Stimulated activated CD4-positive, alpha-beta T cell treated with anti-CD3 and anti-CD28 coated beads, Interleukin-4, amount 100 ng/mL, for 4 hours (primary cell): ENCODE measurements around the gene HHAT.
"Not testable (repeated sequence)": the region's sequence is repeated elsewhere in the genome, so short reads cannot be mapped to it uniquely, and the experiment has no call there.

ENCODE experiments used
- DNase-seq, 2 experiments: peaks; one replicate each; pipeline ENCODE4 v3.0.0-alpha.2; 2020

Gene HHAT

DNA sequence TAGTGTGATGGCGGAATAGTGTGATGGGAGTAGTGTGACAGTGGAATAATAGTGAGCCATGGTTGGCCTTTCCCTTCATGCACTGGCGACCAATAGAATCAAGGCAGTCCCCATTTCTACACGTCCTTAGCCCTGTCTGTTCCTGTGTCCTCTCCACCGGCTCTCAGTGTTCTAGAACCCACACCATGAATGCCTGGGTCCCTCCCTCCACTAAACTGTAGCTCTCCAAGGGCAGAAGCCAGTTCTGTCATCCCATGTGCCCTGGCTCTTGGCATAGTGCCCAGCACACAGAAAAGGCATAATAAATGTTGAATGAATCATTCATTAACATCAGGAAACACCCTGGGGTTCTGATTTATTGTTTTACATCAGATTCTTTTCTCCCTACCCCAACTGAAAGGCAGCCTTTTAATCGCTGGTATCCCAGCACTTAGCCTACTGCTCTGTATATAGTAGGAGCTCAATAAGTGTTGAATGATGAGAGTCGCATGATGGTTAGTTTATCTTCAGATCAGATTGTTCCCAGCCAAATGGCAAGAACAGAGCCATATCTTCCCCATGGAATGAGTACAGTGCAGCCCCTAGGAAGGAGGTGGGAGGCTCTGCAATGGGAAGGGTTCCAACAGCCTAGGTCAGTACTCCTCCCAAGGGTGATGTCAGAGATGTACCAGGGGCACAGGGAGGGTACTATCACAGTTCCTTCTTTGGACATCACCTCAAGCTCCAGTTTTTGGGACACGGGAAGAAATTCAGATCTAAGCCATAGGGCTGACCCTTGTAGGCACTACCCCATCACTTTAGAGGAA is 325.7 kb downstream of the HHAT start:
- DNase-seq = no peak

DNA sequence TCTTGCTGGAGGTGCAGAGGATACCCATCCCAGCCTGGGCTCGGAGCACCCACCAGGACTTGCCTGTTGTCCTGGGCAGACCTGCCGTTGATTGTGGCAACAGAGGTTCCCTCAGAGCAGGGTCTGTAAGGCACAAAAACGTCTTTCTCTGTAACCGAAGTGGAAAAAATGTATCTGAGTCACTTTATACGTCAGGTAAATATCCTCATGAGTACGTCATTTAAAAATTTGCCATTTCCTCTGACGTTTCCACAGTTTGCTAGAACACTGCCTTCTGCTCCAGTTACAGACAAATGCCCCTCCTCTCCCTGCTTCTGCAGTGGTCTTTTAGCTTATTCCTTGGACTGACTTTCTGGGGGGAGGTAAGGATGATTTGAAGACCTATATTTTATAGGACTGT is 326.8 kb downstream of the HHAT start:
- DNase-seq = no peak

DNA sequence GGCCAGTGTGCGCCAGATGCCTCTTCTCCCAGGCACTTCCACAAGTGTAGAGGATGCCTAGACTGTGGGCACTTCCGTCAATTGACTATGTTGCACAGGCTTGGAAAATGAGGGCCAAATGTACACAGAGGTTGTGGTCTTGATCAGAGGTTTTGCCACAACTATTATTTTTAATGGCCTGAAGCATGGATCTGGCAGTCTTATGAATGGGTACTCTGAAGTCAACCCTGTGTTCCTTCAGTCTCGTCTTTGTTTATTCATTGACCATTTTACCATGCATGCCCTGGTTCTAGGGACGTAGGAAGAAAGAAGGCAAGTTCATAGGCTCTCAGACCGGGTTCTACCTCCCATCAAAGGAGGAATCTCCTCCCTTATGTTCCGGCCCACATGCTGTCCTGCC is 329.1 kb downstream of the HHAT start:
- DNase-seq = no peak

DNA sequence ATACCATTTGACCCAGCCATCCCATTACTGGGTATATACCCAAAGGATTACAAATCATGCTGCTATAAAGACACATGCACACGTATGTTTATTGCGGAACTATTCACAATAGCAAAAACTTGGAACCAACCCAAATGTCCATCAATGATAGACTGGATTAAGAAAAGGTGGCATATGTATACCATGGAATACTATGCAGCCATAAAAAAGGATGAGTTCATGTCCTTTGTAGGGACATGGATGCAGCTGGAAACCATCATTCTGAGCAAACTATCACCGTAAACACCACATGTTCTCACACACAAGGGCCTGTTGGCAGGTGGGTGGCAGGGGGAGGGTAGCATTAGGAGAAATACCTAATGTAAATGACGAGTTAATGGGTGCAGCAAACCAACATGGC is 332.8 kb downstream of the HHAT start:
- DNase-seq = not testable (repeated sequence)

DNA sequence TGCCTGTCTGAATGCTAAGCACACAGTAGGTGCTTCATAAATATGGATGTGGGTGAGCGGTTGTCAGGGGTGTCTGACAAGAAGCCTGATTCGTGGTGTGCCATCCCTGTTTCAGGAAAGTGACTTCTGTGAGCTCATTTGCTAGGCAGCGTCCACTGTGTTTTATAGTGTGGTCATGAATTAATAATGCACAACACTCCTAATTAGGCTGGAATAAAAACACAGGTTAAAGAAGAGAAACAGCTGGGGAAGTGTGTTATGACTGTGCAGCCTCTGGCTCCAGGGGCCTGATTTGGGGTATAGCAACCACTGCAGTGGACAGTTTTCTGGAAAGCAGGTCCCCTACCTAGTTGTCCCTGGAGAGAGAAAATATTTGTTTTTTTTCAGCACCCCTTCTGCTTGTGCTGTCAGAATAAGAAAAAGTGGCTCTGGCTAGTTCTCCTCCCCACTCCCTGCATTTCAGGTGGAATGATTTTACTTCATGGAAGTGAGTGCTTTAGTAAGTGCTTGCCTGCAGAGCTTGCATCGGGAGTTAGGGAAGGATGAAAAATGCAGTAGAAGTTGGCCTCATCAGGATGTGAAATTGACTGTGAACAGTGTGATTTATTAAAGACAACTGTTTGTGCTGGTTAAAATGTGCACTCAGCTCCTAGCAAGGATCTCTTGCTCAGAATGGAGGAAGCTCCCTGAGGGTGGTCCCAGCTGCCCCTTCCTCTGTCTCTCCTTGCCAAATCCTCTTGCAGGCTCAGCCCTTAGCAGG is 333.8 kb downstream of the HHAT start:
- no peak for DNase-seq

DNA sequence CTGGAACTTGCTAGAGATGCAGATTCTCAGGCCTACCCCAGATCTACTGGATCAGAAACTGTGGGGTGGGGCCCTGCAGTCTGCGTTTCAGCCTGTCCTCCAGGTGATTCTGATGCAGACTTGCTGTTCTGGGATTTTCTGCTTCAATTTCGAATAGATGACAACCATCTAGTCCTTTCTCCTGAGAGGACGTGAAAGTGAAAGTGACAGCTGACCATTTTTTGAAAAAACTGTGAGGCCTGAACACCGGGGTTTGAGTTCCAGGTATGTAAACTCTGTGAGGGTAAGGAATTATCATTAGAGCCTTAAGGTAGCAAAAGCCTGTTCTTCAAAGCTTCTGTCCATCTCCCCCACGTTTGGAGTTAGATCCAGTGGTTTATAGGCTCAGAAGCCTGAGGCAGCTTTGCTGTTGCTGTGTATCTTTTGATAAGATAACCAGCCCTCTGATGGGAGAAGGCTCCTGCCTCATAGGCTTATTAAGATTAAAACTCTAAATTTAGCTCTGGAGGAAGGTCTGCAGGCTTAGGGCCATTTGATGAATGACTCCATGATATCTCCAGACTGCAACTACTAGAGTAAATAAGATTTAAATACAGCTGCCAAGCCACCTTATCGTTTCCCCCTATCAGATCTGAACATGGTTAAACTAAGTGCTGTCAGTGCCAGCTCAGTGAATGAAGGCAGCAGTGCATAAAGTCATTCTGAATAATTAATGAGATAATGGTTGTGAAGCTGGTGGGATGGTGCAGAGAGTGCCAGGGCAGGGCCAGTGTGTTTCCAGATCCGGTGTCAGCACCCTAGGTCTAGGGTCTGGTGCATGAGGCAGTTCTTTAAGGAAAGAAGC is 335.2 kb downstream of the HHAT start:
- no peak for DNase-seq

DNA sequence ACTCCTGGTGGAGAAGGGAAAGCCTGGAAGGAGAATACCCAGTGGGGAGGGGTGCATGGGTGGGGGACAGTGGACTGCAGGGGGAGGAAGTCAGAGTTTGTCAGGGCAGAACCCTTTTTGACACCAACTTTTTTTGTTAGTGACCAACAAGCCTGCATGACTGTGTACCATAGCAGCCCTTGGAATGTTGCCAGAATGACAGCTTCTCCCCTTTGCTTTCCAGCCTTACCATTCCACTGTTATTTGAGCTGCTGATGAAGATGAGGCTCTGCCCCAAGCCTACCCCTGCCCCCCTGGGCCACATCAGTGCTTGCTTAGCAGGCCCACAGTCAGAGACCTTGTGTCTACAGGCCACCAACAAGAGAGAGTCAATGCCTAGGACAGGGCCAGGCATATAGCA is 341.2 kb downstream of the HHAT start:
- DNase-seq = no peak

DNA sequence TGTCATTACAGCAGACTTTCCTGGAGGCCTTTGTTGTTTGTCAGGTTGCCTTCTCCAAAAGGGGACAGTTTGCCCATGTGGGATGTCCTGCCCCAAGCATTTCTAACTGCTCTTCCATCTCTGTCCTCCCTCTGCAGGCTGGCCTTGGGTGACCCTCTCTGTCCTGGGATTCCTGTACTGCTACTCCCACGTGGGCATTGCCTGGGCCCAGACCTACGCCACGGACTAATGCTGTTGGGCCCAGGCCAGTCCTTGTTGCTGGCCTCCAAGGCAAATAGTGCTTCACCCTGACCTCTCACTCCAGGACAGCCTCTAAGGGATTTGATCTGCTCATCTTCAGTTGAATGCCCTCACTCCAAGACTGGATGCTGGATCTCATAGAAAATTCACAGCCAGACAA is 345.4 kb downstream of the HHAT start:
- DNase-seq = no peak

DNA sequence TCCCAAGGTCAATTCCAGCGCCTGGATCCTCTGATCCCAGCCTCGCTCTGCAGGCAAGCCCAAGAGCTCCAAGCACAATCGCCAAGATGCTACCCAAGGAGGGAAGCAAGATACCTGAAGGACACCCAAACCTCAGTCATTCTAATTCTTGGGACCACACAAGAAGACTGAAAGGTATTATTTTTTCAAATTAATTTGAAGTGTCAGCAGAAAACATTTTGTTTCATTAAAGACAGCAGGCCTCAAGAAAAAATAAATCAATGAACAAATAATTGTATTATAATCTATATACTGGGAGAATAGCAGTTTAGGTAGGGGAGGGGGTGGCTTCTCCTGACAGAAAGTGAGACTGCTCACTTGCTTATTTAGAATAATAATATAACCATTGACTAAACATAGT is 347.8 kb downstream of the HHAT start:
- DNase-seq = no peak

DNA sequence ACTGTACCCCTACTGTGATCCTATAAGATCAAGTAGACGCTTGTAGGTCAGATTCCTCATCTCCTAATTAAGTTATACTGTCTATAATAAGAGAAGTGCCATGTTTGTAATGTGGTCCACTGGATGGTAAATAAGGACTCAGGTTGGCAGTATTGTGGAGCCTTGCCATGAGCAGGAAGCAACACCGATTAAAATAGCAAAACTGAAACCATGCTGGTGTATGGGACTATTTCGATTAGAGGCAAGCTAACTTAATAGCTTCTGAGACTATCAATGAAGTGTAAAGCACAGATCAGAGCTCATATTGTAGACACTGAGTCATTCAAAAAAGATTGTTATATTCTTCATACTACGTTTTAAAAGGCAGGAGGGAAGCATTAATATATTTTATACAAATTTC is 348.8 kb downstream of the HHAT start:
- DNase-seq = no peak

DNA sequence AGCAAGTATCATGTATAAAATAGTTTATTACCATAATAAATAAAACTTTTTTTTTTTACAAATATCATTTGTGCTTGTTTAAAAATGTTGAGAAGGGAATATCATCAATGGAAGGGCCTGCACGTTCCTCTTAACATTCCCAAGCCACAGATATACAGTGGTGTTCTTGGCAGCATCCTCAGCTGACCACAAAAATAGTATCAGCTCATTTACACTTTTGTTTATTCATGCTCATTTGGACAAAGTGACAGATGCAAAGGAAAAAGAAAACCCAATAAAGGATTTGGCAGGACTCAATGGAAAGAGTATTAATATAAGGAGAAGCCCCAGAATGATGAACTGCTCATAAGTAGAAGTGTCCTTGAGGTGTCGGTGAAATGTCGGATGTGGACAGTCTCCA is 349.6 kb downstream of the HHAT start:
- no peak for DNase-seq

DNA sequence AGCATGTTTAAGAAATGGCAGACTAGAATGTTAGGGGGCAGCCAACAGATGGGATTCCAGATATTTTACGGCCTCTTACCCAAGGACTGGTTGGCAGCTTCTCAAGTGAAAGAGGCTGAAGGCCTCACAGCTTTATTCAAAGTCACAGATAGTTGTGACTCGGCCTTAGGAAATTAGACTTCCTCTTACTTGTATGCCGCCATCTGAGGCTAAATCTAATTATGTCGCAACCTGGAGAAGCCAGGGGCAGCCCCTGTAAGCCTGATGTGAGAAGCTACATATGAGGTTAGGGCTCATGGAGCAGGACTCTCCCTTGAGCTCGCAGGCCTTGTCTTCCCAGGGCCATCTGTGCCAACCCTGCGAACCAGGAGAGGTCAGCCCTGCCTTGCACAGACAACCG is 352.5 kb downstream of the HHAT start:
- DNase-seq = no peak

DNA sequence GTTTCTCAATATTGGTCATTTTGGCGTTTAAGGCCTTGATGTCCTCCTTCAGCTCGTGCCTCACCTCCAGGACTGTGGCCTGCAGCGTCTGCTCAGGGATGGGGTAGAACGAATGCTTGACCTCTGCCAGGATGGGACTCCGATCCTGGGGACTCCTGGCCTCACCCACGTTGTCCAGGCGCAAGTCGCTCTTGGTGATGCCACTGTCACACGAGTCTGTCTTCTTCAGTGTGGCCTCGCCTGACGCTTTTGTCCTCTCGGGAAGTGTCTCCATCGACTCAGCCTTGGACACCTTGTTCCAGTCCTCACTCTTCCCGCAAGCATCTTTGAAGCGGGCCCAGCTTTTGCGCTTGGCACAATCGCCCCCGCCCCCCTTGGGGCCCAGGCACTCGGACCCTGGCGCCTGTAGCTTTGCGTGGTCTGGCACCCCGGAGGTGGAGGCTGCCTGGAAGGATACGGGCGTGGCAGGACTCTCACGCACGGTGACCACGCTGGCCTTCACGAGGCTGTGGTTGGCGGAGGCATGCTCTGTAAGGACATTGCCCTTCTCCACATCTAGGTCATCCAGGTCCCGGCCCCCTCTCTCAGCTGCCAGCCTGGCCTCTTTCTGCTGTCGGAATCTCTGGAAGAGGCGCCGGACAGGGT is 354.8 kb downstream of the HHAT start:
- no peak for DNase-seq

DNA sequence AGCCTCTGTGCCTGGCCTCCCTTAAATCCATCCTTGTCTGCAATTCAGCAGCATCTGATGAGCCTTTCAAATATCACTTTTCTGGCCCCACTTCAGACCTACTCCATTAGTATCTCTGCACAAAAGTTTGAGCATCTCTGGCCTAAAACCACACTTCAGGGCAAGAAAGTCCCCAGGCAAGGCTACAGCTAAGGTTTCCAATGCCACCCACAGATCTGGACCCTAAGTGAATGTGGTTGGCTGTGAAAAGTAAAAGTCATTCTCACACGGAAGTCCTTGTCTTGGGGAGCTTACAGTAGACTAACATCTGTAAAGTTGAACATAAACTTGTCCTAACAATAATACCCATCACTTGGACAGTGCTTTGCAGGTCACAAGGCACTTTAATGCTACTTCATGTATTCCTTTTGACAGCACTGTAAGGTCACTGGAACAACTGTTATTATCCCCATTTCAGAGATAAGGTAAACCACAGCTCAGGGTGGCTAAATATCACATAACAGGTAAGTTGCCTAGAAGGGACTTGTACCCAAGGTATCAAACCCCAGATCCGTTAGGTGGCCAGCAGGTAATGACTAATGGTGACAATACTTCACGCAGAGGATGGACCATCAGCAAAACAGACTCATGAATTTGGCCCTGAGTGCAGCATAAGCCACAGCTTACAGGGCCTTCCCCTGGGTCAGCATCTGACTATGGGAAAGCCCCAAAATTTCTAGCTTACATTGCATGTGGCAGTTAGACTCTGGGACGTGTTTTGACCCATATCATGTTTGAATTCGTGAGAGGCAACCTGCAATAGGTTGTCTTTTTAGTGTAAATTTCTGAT is 356.0 kb downstream of the HHAT start:
- DNase-seq = no peak

DNA sequence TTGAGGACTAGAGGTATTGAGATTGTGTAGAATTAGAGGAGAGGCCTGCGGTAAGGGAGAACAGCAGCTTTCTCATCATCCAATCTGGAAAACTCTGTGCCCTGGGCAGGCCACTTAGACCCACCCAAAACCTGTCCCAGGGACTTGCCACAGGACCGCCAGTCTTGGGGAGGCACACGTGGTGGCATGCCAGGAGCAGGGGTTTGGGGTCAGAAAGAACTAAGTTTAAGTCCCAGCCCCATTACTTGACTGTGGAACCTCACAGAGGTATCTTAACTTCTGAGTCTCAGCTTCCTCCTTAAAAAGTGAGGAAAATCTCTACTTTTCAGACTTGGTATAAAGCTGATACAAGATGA is 356.6 kb downstream of the HHAT start:
- DNase-seq = no peak

DNA sequence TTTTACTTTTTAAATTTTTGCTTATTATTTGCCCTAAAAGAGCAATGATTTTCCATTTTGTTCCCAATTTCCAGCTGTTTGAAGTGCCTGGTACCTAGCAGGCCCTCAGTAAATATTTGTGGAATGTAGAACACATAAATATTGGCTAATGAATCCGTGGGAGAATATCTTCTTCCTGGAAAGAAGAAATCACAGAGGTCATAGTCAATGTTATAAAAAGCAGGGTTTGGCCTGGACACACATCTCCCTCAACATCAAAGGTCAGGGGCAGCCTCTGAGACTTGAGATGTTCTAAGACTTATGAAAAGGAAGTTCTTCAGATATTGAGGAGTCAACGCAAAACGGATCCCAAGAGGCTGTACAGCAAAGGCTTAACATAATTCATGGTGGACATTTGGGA is 358.1 kb downstream of the HHAT start:
- no peak for DNase-seq

DNA sequence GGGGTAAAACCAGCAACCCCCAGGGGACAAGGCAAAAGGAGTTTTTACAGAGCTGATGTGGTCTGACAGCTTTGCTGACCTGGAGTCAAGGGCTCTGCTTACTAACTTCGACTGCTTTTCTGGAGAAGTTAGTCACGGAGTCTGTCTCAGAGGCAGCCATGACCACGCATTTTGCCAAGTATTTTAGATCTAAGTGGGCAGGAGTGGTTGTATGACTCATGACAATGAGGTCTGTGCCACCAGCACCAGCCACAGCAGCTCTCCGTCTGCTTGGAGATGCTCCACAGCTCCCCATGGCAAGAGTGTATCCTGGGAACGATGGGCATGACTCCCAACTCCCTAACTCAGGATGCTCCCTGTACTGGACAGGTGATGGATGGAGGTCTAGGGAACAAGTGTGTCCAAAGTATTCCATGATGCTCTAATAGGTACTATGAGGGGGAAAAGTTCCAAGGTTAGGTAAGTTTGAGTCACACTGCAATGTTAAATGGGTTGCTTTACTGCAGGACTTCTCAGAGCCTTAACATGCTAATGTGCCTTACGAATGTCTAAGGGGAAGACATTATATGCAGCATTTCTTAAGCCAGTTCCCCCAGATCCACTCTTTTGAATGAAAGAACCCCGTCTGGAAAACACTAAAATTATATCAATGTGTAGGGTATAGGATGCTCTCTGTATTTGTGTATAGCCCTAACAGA is 359.0 kb downstream of the HHAT start:
- no peak for DNase-seq

DNA sequence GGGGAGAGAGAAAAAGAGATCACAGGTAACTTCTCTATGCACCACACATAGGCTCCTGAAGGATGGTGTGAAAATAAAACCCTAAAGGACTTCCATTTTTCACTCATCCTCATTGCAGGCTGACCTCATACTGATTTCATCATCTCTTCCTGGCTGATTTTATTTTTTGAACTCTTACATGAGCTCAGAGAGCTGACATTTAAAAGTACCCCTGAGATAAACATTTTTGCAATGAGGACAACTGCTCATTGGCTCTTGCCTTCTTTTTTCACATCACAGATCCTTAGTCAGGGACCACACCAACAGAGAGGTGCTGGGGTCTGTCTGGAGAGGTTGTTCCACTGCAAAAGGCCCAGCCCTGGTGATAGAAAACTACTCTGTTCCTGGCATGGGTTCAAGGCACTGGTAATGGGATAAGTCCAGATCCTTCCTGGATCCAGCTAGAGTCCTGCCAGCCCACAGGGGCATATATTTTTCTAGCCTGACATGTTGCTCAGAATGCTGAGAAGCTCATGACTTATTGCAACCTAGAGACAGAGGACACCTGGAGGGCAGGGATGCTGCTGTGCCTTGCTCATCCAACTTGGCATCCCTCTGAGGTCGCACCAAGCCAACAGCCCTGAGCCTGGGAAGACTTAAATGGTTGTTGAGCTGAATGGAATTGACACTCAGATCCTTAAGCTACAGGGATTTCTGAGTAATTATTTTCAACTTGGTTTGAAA is 360.0 kb downstream of the HHAT start:
- no peak for DNase-seq

DNA sequence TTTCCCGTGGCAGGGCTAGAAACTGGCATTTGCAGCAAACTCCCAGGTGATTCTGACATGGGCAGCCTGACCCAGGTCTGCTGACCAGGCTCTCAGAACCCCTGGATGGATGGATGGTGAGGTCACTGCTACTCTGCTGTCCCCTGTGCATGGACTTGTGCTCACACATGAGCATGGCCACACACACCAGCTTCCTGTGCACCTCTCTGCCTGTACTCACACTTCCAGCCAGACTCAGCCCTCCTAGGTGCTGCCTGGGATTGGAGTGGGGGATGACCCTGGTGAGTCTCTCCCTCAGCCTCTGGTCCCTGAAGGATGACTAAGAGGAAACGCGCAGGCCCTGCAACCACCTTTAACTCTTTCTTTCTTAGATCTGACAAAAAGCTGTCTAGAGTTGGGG is 361.1 kb downstream of the HHAT start:
- no peak for DNase-seq

DNA sequence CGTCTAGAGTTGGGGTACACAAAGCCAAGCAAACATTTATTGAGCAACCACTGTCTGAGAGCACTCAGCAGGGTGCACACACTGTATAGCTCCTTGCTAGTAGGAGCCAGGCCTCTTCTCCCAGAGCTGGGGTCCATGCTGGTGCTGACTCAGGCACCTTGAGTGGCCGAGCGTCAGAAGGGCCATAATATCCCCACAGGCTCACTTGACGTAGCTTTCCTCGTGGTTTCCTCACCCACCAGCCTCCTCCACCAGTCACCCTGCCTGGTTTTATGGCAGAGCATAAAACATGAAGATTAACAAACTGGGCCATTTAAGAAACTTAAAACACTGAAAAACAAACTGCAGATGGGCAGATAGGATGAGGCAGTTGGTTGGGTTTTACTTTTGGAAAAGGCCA is 361.5 kb downstream of the HHAT start:
- no peak for DNase-seq

DNA sequence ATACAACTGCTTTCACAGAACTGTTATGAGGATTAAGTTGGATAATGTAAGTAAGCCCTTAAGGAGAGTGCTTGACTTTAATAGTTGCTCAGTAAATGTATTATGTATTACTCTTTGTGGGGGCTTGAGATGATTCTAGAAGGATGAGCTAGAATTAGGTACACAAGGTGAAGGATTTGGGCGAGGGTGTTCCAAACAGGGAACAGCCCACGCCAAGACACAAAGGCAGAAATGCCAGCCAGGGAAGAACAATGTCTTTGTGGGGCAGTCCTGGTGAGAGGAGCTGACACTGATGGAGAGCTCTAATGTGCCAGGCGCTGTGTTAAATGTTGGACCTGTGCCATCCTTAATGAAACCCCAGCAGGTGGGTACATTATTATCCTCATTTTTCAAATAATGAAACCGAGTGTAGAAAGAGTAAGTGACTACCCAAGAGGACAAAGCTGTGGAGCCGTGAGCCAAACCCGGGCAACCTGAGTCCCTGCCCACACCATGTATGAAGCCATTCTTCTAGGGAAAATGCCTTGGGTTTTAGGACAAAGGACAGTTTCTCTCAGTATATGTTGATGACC is 362.4 kb downstream of the HHAT start:
- DNase-seq = no peak
